H1 (cell line): ENCODE measurements around the gene ZFP36L2. TPM values are rescaled to one million over a fixed set of nuclear protein-coding genes. Genes with fewer than 3 reads are reported as not detected.
A peak's percentile ranks its signal among the peaks of the same experiment; 100 is the strongest.

Experiments used
- CTCF ChIA-PET: fragments of 300-600 bp; sonication (Branson Sonifier 250); formaldehyde crosslinking; loops from one replicate; lab custom pipeline; 2021; ENCODE audit not compliant: partially characterized antibody; lab: Charles Lee
- POLR2A ChIA-PET: fragments of 300-600 bp; sonication (Branson Sonifier 250); formaldehyde crosslinking; loops from one replicate; lab custom pipeline; 2021; ENCODE audit warnings: inconsistent platforms; ENCODE audit not compliant: partially characterized antibody; lab: Charles Lee
- DNase-seq, 2 experiments: peaks; one replicate each; pipeline versions ENCODE4 v3.0.0 to v3.0.0-alpha.2; 2010 to 2022; ENCODE audit warnings: low spot score in 2 of 2, low read depth in 1 of 2, mixed read lengths in 1 of 2
- FAIRE-seq: peaks from 2 replicates; lab custom pipeline; 2011; peaks lifted over from hg19 to GRCh38; lab: Jason Lieb, UNC
- H2AFZ ChIP-seq: 2 replicates; pipeline ENCODE4 v1.8.1; 2012; ENCODE audit warnings: low read length, inconsistent platforms
- H2AK5ac ChIP-seq: 2 replicates; pipeline ENCODE4 v1.6.1; 2013; ENCODE audit warnings: low read depth, low read length
- H2BK120ac ChIP-seq: replicated peaks from 2 replicates; pipeline ENCODE3; 2013; ENCODE audit warnings: low read depth, low read length, inconsistent platforms
- H2BK12ac ChIP-seq: 2 replicates; pipeline ENCODE4 v1.6.1; 2013; ENCODE audit warnings: low read depth, low read length
- H2BK15ac ChIP-seq: 2 replicates; pipeline ENCODE4 v1.6.1; 2013; ENCODE audit warnings: low read length
- H2BK20ac ChIP-seq: 2 replicates; pipeline ENCODE4 v1.6.1; 2013; ENCODE audit warnings: low read length
- H2BK5ac ChIP-seq: 2 replicates; pipeline ENCODE4 v1.6.1; 2013; ENCODE audit warnings: low read depth, low read length
- H3K14ac ChIP-seq: 2 replicates; pipeline ENCODE4 v1.6.1; 2013; ENCODE audit warnings: inconsistent platforms; ENCODE audit not compliant: insufficient read length
- H3K18ac ChIP-seq: 2 replicates; pipeline ENCODE4 v1.6.1; 2013; ENCODE audit warnings: low read length; ENCODE audit errors: extremely low read depth
- H3K23ac ChIP-seq: 2 replicates; pipeline ENCODE4 v1.6.1; 2013; ENCODE audit warnings: inconsistent platforms; ENCODE audit not compliant: insufficient read length
- H3K23me2 ChIP-seq: 2 replicates; pipeline ENCODE4 v1.6.1; 2013; ENCODE audit warnings: low read depth, low read length
- H3K27ac ChIP-seq: 2 replicates; pipeline ENCODE4 v1.6.1; 2011; ENCODE audit warnings: low read depth, low read length, inconsistent platforms
- H3K27me3 ChIP-seq, 4 experiments: replicated peaks in 1 of 4; 1 replicate in 1 of 4; 2 replicates in 3 of 4; pipeline versions ENCODE4 v1.6.1 to v1.8.1; 2011 to 2013; ENCODE audit warnings: low read length in 3 of 4, mild to moderate bottlenecking in 3 of 4, inconsistent platforms in 2 of 4, mixed read lengths in 2 of 4, moderate library complexity in 1 of 4; ENCODE audit not compliant: control insufficient read depth in 3 of 4, insufficient read depth in 3 of 4; ENCODE audit errors: extremely low read depth in 1 of 4
- H3K36me3 ChIP-seq, 4 experiments: 2 replicates each; pipeline versions ENCODE4 v1.6.1 to v1.8.1; 2011 to 2013; ENCODE audit warnings: mild to moderate bottlenecking in 4 of 4, low read length in 3 of 4, moderate library complexity in 2 of 4, control low read depth in 1 of 4, inconsistent platforms in 1 of 4; ENCODE audit not compliant: insufficient read depth in 4 of 4, control insufficient read depth in 2 of 4
- H3K4ac ChIP-seq: replicated peaks from 2 replicates; pipeline ENCODE3; 2013; ENCODE audit warnings: low read length, low read depth, mixed read lengths, inconsistent platforms; ENCODE audit not compliant: insufficient read length
- H3K4me1 ChIP-seq, 4 experiments: replicated peaks in 1 of 4; 1 replicate in 1 of 4; 2 replicates in 3 of 4; pipeline versions ENCODE4 v1.6.1 to v1.8.1; 2011 to 2013; ENCODE audit warnings: low read length in 3 of 4, inconsistent platforms in 2 of 4, mixed read lengths in 1 of 4; ENCODE audit not compliant: insufficient read depth in 4 of 4, control insufficient read depth in 3 of 4
- H3K4me2 ChIP-seq, 2 experiments: 2 replicates each; pipeline versions ENCODE4 v1.6.1 to v1.8.1; 2011 to 2013; ENCODE audit warnings: low read depth in 2 of 2, low read length in 2 of 2, control low read depth in 1 of 2, inconsistent platforms in 1 of 2, mild to moderate bottlenecking in 1 of 2; ENCODE audit not compliant: insufficient read depth in 1 of 2
- H3K4me3 ChIP-seq, 4 experiments: fragments of 200-600, 300-600 bp in 1 of 4; sonication (generic), shearing (Covaris generic), sonication (Bioruptor Twin) in 1 of 4; 2 replicates each; pipeline versions ENCODE4 v1.5.1 to v1.8.1; 2011 to 2016; ENCODE audit warnings: low read length in 4 of 4, low read depth in 3 of 4, control low read depth in 2 of 4, inconsistent platforms in 2 of 4, mild to moderate bottlenecking in 2 of 4, mixed read lengths in 1 of 4, moderate library complexity in 1 of 4; ENCODE audit not compliant: insufficient read depth in 2 of 4; ENCODE audit errors: extremely low read depth in 1 of 4
- H3K56ac ChIP-seq: replicated peaks from 2 replicates; pipeline ENCODE3; 2013; ENCODE audit warnings: low read depth, mild to moderate bottlenecking, mixed read lengths, low read length, inconsistent platforms; ENCODE audit not compliant: insufficient read length
- H3K79me1 ChIP-seq: 2 replicates; pipeline ENCODE4 v1.6.1; 2013; ENCODE audit warnings: low read depth, low read length, control low read depth
- H3K79me2 ChIP-seq, 2 experiments: 2 replicates each; pipeline versions ENCODE4 v1.6.1 to v1.8.1; 2012 to 2013; ENCODE audit warnings: low read length in 2 of 2, mild to moderate bottlenecking in 2 of 2, inconsistent platforms in 1 of 2; ENCODE audit not compliant: insufficient read depth in 2 of 2, control insufficient read depth in 1 of 2
- H3K9ac ChIP-seq, 4 experiments: replicated peaks in 1 of 4; 1 replicate in 1 of 4; 2 replicates in 3 of 4; pipeline versions ENCODE4 v1.6.1 to v1.8.1; 2011 to 2013; ENCODE audit warnings: low read depth in 3 of 4, low read length in 3 of 4, control low read depth in 2 of 4, mild to moderate bottlenecking in 2 of 4, moderate library complexity in 2 of 4, inconsistent platforms in 1 of 4; ENCODE audit errors: extremely low read depth in 1 of 4
- H3K9me3 ChIP-seq, 2 experiments: 2 replicates each; pipeline versions ENCODE4 v1.6.1 to v1.8.1; 2012 to 2013; ENCODE audit warnings: mild to moderate bottlenecking in 2 of 2, moderate library complexity in 2 of 2, control low read depth in 1 of 2, inconsistent platforms in 1 of 2, low read depth in 1 of 2, low read length in 1 of 2, mixed read lengths in 1 of 2; ENCODE audit not compliant: insufficient read depth in 2 of 2
- H4K20me1 ChIP-seq, 2 experiments: replicated peaks in 1 of 2; 2 replicates each; pipeline versions ENCODE3 to v1.8.1; 2011 to 2013; ENCODE audit warnings: inconsistent platforms in 2 of 2, low read length in 2 of 2, mild to moderate bottlenecking in 1 of 2; ENCODE audit not compliant: insufficient read depth in 2 of 2, control insufficient read depth in 1 of 2
- H4K5ac ChIP-seq: 2 replicates; pipeline ENCODE4 v1.6.1; 2013; ENCODE audit warnings: low read length, low read depth, mixed read lengths, inconsistent platforms; ENCODE audit not compliant: insufficient read length
- H4K8ac ChIP-seq: 2 replicates; pipeline ENCODE4 v1.8.0; 2013; ENCODE audit warnings: mild to moderate bottlenecking, moderate library complexity, low read length, inconsistent platforms; ENCODE audit not compliant: insufficient read depth; ENCODE audit errors: extremely low read depth
- H4K91ac ChIP-seq: replicated peaks from 2 replicates; pipeline ENCODE3; 2013; ENCODE audit warnings: low read length, mixed read lengths, inconsistent platforms; ENCODE audit not compliant: insufficient read length
- KDM4A ChIP-seq: IDR thresholded peaks from one replicate; pipeline ENCODE4 v1.7.1; 2012; ENCODE audit warnings: low read depth, mild to moderate bottlenecking, moderate library complexity, low read length, inconsistent platforms; ENCODE audit not compliant: severe bottlenecking
- SIRT6 ChIP-seq: IDR thresholded peaks from one replicate; pipeline ENCODE4 v1.7.1; 2012; ENCODE audit warnings: low read length, inconsistent platforms
- WGBS, 2 experiments: shearing (Covaris generic) in 1 of 2; methylation state at CpG; one replicate each; pipeline versions ENCODE4 v1.1.6 to v1.1.7; 2013 to 2015; ENCODE audit warnings: low lambda C conversion rate in 2 of 2, mixed read lengths in 2 of 2, inconsistent platforms in 1 of 2, low coverage in 1 of 2, missing lambda C conversion rate in 1 of 2; ENCODE audit not compliant: insufficient replicate concordance in 2 of 2, insufficient coverage in 1 of 2, insufficient read length in 1 of 2; ENCODE audit errors: extremely low coverage in 1 of 2, missing lambda C conversion rate in 1 of 2; 5-methylcytosine and 5-hydroxymethylcytosine counted together
- polyA plus RNA-seq, 7 experiments: library from polyadenylated mRNA; depleted of rRNA in 3 of 7; stranded (reverse) in 5 of 7; unstranded in 2 of 7; fragments of >200 nt in 5 of 7; fragments of 200-250 nt in 2 of 7; gene quantifications; 1 replicate in 5 of 7; 2 replicates in 1 of 7; 4 replicates in 1 of 7; pipeline versions ENCODE4 v1.2.1 to v1.2.3, GENCODE V29; 2011 to 2013; ENCODE audit warnings: missing spikeins in 2 of 7, mixed read lengths in 2 of 7
- total RNA-seq: library from RNA; stranded (reverse); fragmentation: NEBNext Ultra II Directional; extraction: Animal tissue kit (Norgen Biotek cat#: 25700); gene quantifications from 2 replicates; pipeline ENCODE4 v1.2.1, GENCODE V29; 2021

The ZFP36L2 gene
- total and polyA plus RNA-seq, 2 of the 8 experiments (the other 6 are each of a cell fraction or from before 2014, with no cell fraction given): 13.4 to 102 TPM

DNA sequence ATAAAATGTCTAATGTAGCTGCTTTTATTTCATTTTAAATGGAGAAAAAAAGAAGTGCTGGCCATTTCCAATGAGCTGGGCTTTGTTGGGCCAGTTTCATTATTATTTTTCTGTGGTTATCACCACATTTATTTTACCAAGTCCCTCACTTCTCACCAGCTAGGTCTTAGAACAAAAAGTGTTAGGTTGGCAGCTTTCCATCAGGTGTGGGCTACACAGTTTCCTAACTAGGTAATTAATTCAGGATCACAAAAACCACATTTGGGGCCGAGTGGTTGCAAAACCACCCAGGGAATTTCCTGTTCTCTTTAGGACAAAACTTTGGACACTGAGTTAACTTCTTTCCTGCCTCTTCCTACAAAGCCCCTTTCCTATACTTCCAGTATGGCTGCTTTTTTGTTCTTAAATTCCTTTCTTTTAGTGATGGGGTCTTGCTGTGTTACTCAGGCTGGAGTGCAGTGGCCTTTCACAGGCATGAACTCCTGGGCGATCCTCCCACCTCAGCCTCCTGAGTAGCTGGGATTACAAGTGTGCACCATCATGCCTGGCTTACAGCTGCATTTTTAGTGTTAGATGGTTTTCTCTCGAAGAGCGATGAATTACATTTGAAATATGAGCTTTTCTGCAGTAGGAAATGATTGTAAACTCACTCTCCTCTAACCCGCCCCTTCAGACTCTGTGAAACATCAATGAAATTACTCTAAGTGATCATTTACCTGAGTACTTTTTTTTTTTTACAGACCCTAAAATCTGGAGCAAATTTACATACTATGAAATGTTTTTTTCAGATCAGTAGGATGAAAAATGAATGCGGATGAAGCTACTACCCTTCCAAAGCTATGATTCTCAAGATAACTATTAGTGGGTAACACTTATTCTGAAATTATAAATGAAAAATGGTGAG, 2.6 kb upstream of the ZFP36L2 start:
- WGBS, 2 experiments: 64% methylated on average over 6 of the region's 6 CpGs; no CpG with 5 or more reads in 1 of the 2 experiments

More for the DNA sequence above, 2.6 kb upstream of the ZFP36L2 start:
- no peak overlapping the region for H3K18ac ChIP-seq
- H3K56ac ChIP-seq: no peak overlapping the region
- peaks cover 3 to 5% of the 10 kb centered on the region in 2 experiments for H4K20me1 ChIP-seq
- no peak overlapping the region for H2AFZ ChIP-seq
- TF ChIP-seq SIRT6: no peak
- no peak for TF ChIP-seq KDM4A
- no peak overlapping the region for H4K91ac ChIP-seq
- peak overlapping the region; percentile 18; the same call in 1 of the 2 replicates for H2BK12ac ChIP-seq
- DNase-seq (no peak), FAIRE-seq (no peak)
- H3K4me3 ChIP-seq: no peak overlapping the region
- ChIA-PET CTCF (interaction anchor here (0.6 to 7.4 kb wide), 95 partner anchors 9 to 1903 kb away, joined by 3 to 101 read pairs (median 5); no protein-coding TSS in a partner anchor), POLR2A (interaction anchor here (0.6 to 2.3 kb wide), 5 partner anchors 9 to 255 kb away, joined by 4 to 18 read pairs (median 6); no protein-coding TSS in a partner anchor)
- H4K8ac ChIP-seq: no peak overlapping the region
- H2BK5ac ChIP-seq: no peak overlapping the region
- peaks cover 3% of the 10 kb centered on the region; the same call in 1 of the 2 replicates for H3K23me2 ChIP-seq
- H3K23ac ChIP-seq: no peak overlapping the region
- H3K27me3 ChIP-seq: no peaks in the 10 kb centered on the region
- no peak overlapping the region for H4K5ac ChIP-seq
- H3K4me2 ChIP-seq: peak overlapping the region in 1 of 2 experiments; percentile 80; a peak in 1 of 4 replicates
- H3K14ac ChIP-seq: no peak overlapping the region
- peaks cover 2 to 15% (median 9%) of the 10 kb centered on the region in 4 experiments; a peak in 4 of 8 replicates for H3K36me3 ChIP-seq
- H3K9me3 ChIP-seq: no peaks in the 10 kb centered on the region
- H2BK15ac ChIP-seq: no peak overlapping the region
- no peak overlapping the region for H2BK120ac ChIP-seq
- peaks cover 5 to 16% (median 8%) of the 10 kb centered on the region in 4 experiments; a peak in 5 of 7 replicates for H3K4me1 ChIP-seq
- peaks cover 17 to 35% of the 10 kb centered on the region in 2 experiments for H3K79me2 ChIP-seq
- no peak overlapping the region for H2AK5ac ChIP-seq
- H3K79me1 ChIP-seq: no peaks in the 10 kb centered on the region; the same call in 1 of the 2 replicates
- no peak overlapping the region for H3K9ac ChIP-seq
- H2BK20ac ChIP-seq: no peak overlapping the region; the same call in 1 of the 2 replicates
- H3K27ac ChIP-seq: no peak overlapping the region
- no peak overlapping the region for H3K4ac ChIP-seq
